ENCODE data around the gene TAS2R60.

DNA sequence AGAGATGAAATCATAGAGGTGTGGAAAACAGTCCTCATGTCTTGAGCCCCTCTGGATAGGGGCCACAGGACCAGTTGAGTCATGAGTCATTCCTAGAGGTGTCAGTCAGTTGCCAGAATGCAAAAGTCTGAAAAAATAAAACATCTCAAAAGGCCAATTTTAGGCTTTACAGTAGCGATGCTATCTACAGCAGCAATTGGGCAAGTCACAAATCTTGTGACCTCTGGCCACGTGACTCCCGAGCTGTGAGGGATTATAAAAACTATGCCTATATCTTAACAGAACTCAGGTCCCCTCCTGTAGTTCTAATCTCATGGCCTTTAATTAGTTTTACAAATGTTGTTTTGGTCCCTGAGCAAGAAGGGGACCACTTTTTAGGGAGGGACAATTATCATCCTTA, 18.8 kb downstream of the TAS2R60 start:
- TF ChIP-seq CTCF (IDR thresholded peaks at IDR 0.05; ENCODE audit: low read depth, low read length, missing input control) (no peak), HNF4A (conservative IDR thresholded peaks at IDR 0.05) (no peak), RXRA (IDR thresholded peaks at IDR 0.05) (no peak)

All from liver (tissue), 3 donors.